Measurements from ENCODE around the gene NXNL1.

GRCh38 chr19:17409990-17410389, 50.7 kb downstream of the NXNL1 start:
- no peak for TF ChIP-seq POLR2A (IDR thresholded peaks at IDR 0.05; ENCODE audit: low read length)
- no peak for TF ChIP-seq GATA1 (IDR thresholded peaks at IDR 0.05; ENCODE audit: low read depth, low read length)

Measured in erythroblast (primary cell).